Activated CD4-positive, alpha-beta T cell treated with anti-CD3 and anti-CD28 coated beads for 24 hours (primary cell): ENCODE data around the gene AMD1.
A peak's percentile ranks its signal among the peaks of the same experiment; 100 is the strongest.
"Not testable (repeated sequence)": the region's sequence is repeated elsewhere in the genome, so short reads cannot be mapped to it uniquely, and the experiment has no call there.

Experiments used
- DNase-seq, 2 donors: peaks; one replicate each; pipeline ENCODE4 v3.0.0-alpha.2; 2020; ENCODE audit warnings: low read depth in 2 of 2

The AMD1 gene

GRCh38 chr6:110873981-110874879 is at the start of gene AMD1:
Gene AMD1, plus strand, starts transcription at chr6:110874785. Its CDS starts 321 bp downstream, at chr6:110875106.
- peak; percentile 89 to 90 for DNase-seq

- no peak for DNase-seq
Measured at GRCh38 chr6:110826236-110827129, 48.1 kb upstream of the AMD1 start.

- DNase-seq: no peak
Measured at GRCh38 chr6:110828396-110828795, 46.2 kb upstream of the AMD1 start.

GRCh38 chr6:110831405-110831804 is 43.2 kb upstream of the AMD1 start:
- DNase-seq: no peak

- no peak for DNase-seq
Measured at GRCh38 chr6:110833831-110834230, 40.8 kb upstream of the AMD1 start.

GRCh38 chr6:110835751-110836150 is 38.8 kb upstream of the AMD1 start:
- not testable (repeated sequence) for DNase-seq

- DNase-seq: no peak
Measured at GRCh38 chr6:110841266-110841665, 33.3 kb upstream of the AMD1 start.

- no peak for DNase-seq
Measured at GRCh38 chr6:110849781-110850180, 24.8 kb upstream of the AMD1 start.

- no peak for DNase-seq
Measured at GRCh38 chr6:110852773-110853172, 21.8 kb upstream of the AMD1 start.

- DNase-seq: no peak
Measured at GRCh38 chr6:110853754-110854477, 20.7 kb upstream of the AMD1 start.

- no peak for DNase-seq
Measured at GRCh38 chr6:110856296-110856695, 18.3 kb upstream of the AMD1 start.

GRCh38 chr6:110858016-110858415 is 16.6 kb upstream of the AMD1 start:
- DNase-seq: no peak

GRCh38 chr6:110858562-110859214 is 15.9 kb upstream of the AMD1 start:
- no peak for DNase-seq

- DNase-seq: no peak
Measured at GRCh38 chr6:110859335-110859792, 15.2 kb upstream of the AMD1 start.

GRCh38 chr6:110864824-110865223 is 9.8 kb upstream of the AMD1 start:
- no peak for DNase-seq

- peak in 1 of 2 donors; percentile 18 for DNase-seq
Measured at GRCh38 chr6:110874880-110875547, 429 bp downstream of the AMD1 start.

GRCh38 chr6:110875548-110876169 is 1.1 kb downstream of the AMD1 start:
- DNase-seq: peak; percentile 39 to 47

GRCh38 chr6:110876170-110876773 is 1.7 kb downstream of the AMD1 start:
- peak; percentile 47 to 49 for DNase-seq

GRCh38 chr6:110876806-110877564 is 2.4 kb downstream of the AMD1 start:
- no peak for DNase-seq
